Fibroblast of the aortic adventitia (primary cell): Measurements from ENCODE around the gene IGF2R. TPM values are rescaled to one million over a fixed set of nuclear protein-coding genes. Genes with fewer than 3 reads are reported as not detected.

Experiments used
- DNase-seq: peaks from one replicate; pipeline ENCODE4 v3.0.0-alpha.2; 2010; ENCODE audit warnings: low read depth
- H3K4me3 ChIP-seq: 2 replicates; pipeline ENCODE4 v1.5.1; 2011; ENCODE audit warnings: low read depth, mild to moderate bottlenecking, control low read depth, low read length, moderate library complexity
- CTCF ChIP-seq: IDR thresholded peaks from 2 replicates; pipeline ENCODE4 v1.5.1; 2011; ENCODE audit warnings: mild to moderate bottlenecking, low read length, control low read depth, inconsistent platforms; ENCODE audit not compliant: insufficient read depth
- total RNA-seq: library from RNA; depleted of rRNA; stranded (reverse); fragments of >200 nt; gene quantifications from 2 replicates; pipeline ENCODE4 v1.2.3, GENCODE V29; 2012; ENCODE audit warnings: low replicate concordance

Gene IGF2R
- total RNA-seq, 1 donor, result 112 TPM

GRCh38 chr6:160070427-160070826 lies 101.5 kb downstream of the IGF2R start:
- DNase-seq, result no peak
- TF ChIP-seq CTCF, result no peak
- H3K4me3 ChIP-seq, result no peak overlapping the region

GRCh38 chr6:160070831-160071230 lies 101.9 kb downstream of the IGF2R start:
- TF ChIP-seq CTCF, result no peak
- DNase-seq, result no peak
- H3K4me3 ChIP-seq, result no peak overlapping the region

GRCh38 chr6:160071805-160072690 lies 103.2 kb downstream of the IGF2R start:
- no peak overlapping the region for H3K4me3 ChIP-seq
- TF ChIP-seq CTCF, result no peak
- DNase-seq, result no peak

GRCh38 chr6:160073272-160073671 lies 104.4 kb downstream of the IGF2R start:
- no peak overlapping the region for H3K4me3 ChIP-seq
- no peak for TF ChIP-seq CTCF
- no peak for DNase-seq

- H3K4me3 ChIP-seq, result no peak overlapping the region
- no peak for TF ChIP-seq CTCF
- DNase-seq, result no peak
These were observed 107.1 kb downstream of the IGF2R start for GRCh38 chr6:160076009-160076408.

GRCh38 chr6:160077024-160077423 lies 108.1 kb downstream of the IGF2R start:
- H3K4me3 ChIP-seq, result no peak overlapping the region
- TF ChIP-seq CTCF, result no peak
- no peak for DNase-seq
